Measurements from ENCODE around the gene FAM131A. TPM values are rescaled to one million over a fixed set of nuclear protein-coding genes. Genes with fewer than 3 reads are reported as not detected.
A peak's percentile ranks its signal among the peaks of the same experiment; 100 is the strongest.

The FAM131A gene
- total and polyA plus RNA-seq, 9 of the 15 experiments (the other 6 are each of a cell fraction or from before 2014, with no cell fraction given) = 0.48 to 11.1 (median 4.3) TPM

GRCh38 chr3:184291044-184291737, 46.2 kb upstream of the FAM131A start:
- 36% methylated on average over 21 of the region's 22 CpGs for WGBS (ENCODE audit: insufficient coverage, low coverage, missing lambda C conversion rate)
- Histone ChIP-seq H3K4me3 (no peak overlapping the region), H3K27me3 (ENCODE audit: control insufficient read depth in 2 of 2, insufficient read depth in 2 of 2, low read length in 2 of 2) (peaks cover 16 to 32% of the 10 kb centered on the region in 2 experiments; a peak in 4 of 5 replicates), H3K79me2 (ENCODE audit: control insufficient read depth, insufficient read depth, low read length) (no peaks in the 10 kb centered on the region), H3K27ac (ENCODE audit: extremely low read depth, low read depth, low read length) (no peak overlapping the region), H3K4me1 (replicated peaks in 1 of 2; ENCODE audit: control insufficient read depth in 2 of 2, insufficient read depth in 2 of 2, low read length in 2 of 2) (peaks cover 0 to 12% of the 10 kb centered on the region in 2 experiments; a peak in 2 of 5 replicates), H2AFZ (ENCODE audit: low read depth, low read length) (no peak overlapping the region), H4K20me1 (replicated peaks; ENCODE audit: control insufficient read depth, insufficient read depth, low read length) (no peaks in the 10 kb centered on the region), H3K36me3 (ENCODE audit: control insufficient read depth, insufficient read depth, low read length) (no peaks in the 10 kb centered on the region), H3K9me3 (replicated peaks; ENCODE audit: control insufficient read depth, insufficient read depth, low read depth, low read length) (no peaks in the 10 kb centered on the region), H3K4me2 (ENCODE audit: insufficient read depth, low read length) (no peak overlapping the region), H3K9ac (ENCODE audit: insufficient read depth in 1 of 2, low read depth in 2 of 2, low read length in 2 of 2) (peak overlapping the region in 1 of 2 experiments; percentile 74; a peak in 2 of 4 replicates), H3K9me1 (ENCODE audit: control insufficient read depth, insufficient read depth, low read length) (no peaks in the 10 kb centered on the region)
- no TSS peak for BruUV-seq (replicated peaks)
- ChIA-PET CTCF (ENCODE audit: low intra/inter-chr PET ratio) (no interaction called here), POLR2A (interaction anchor here (0.6 kb wide), 1 partner anchor 407 kb away, joined by 5 read pairs; the partner anchor contains the start of gene PARL)
- FAIRE-seq = no peak
- in situ Hi-C loops (cut with MboI) (no loop called here), intact Hi-C loops (cut with micrococcal nuclease) (no loop called here)
- DNase-seq (ENCODE audit: extremely low read depth in 1 of 4, low spot score in 3 of 4) = no peak
- no peak for ATAC-seq
- TF ChIP-seq ZNF121 (CRISPR knock-in tag; conservative IDR thresholded peaks at IDR 0.05) = no peak
- TF ChIP-seq ZNF77 (CRISPR knock-in tag; IDR thresholded peaks at IDR 0.05) = no peak
- TF ChIP-seq HOXB6 (CRISPR knock-in tag; IDR thresholded peaks at IDR 0.05; ENCODE audit: borderline replicate concordance) = no peak
- TF ChIP-seq MEIS2 (IDR thresholded peaks at IDR 0.05; ENCODE audit: partially characterized antibody) = no peak
